OCI-LY1 (cell line): ENCODE results near the gene FAM50A.
A peak's percentile ranks its signal among the peaks of the same experiment; 100 is the strongest.

Source experiments
- H2AFZ ChIP-seq: fragments of 200-600 bp; sonication (generic), shearing (Covaris generic); 2 replicates; pipeline ENCODE4 v1.6.0; 2014; ENCODE audit warnings: antibody characterized with exemption, mild to moderate bottlenecking, low read length
- H3F3A ChIP-seq: fragments of 200-600 bp; sonication (generic), shearing (Covaris generic); 2 replicates; pipeline ENCODE4 v1.6.0; 2014; ENCODE audit warnings: mild to moderate bottlenecking, antibody characterized with exemption, low read length, moderate library complexity; ENCODE audit not compliant: insufficient read depth
- H3K27ac ChIP-seq: fragments of 200-600 bp; sonication (generic); 2 replicates; pipeline ENCODE4 v1.5.1; 2014; ENCODE audit warnings: low read length, mixed run types, mild to moderate bottlenecking, low read depth; ENCODE audit not compliant: poor library complexity, severe bottlenecking
- H3K27me3 ChIP-seq: fragments of 200-600 bp; sonication (generic); 2 replicates; pipeline ENCODE4 v1.6.0; 2014; ENCODE audit warnings: antibody characterized with exemption, mild to moderate bottlenecking, low read length, moderate library complexity; ENCODE audit not compliant: insufficient read depth
- H3K36me3 ChIP-seq: fragments of 200-600 bp; sonication (generic); 2 replicates; pipeline ENCODE4 v1.6.1; 2014; ENCODE audit warnings: mild to moderate bottlenecking, antibody characterized with exemption, low read length, moderate library complexity, mixed read lengths; ENCODE audit not compliant: insufficient read depth
- H3K4me1 ChIP-seq: fragments of 200-600 bp; sonication (generic); 2 replicates; pipeline ENCODE4 v1.5.1; 2014; ENCODE audit warnings: mild to moderate bottlenecking, low read length, moderate library complexity; ENCODE audit not compliant: insufficient read depth, severe bottlenecking
- H3K4me2 ChIP-seq: fragments of 200-600 bp; sonication (generic), shearing (Covaris generic); 2 replicates; pipeline ENCODE4 v1.6.1; 2014; ENCODE audit warnings: low read length
- H3K4me3 ChIP-seq: fragments of 200-600 bp; sonication (generic); 2 replicates; pipeline ENCODE4 v1.5.1; 2014; ENCODE audit warnings: low read length, low read depth, mild to moderate bottlenecking, mixed read lengths; ENCODE audit not compliant: poor library complexity, severe bottlenecking
- H3K79me2 ChIP-seq: fragments of 200-600 bp; shearing (Covaris generic); 2 replicates; pipeline ENCODE4 v1.6.1; 2016; ENCODE audit warnings: mixed run types, low read length, mixed read lengths; ENCODE audit not compliant: insufficient read depth
- H3K9ac ChIP-seq: fragments of 200-600 bp; sonication (generic), shearing (Covaris generic); 2 replicates; pipeline ENCODE4 v1.6.1; 2014; ENCODE audit warnings: mild to moderate bottlenecking, low read length, mixed read lengths
- H3K9me2 ChIP-seq: fragments of 200-600 bp; sonication (generic), shearing (Covaris generic); 2 replicates; pipeline ENCODE4 v1.6.1; 2014; ENCODE audit warnings: low read depth, mild to moderate bottlenecking, low read length, mixed read lengths
- H3K9me3 ChIP-seq: fragments of 200-600 bp; shearing (Covaris generic); 2 replicates; pipeline ENCODE4 v1.6.1; 2014; ENCODE audit warnings: low read length, mixed read lengths
- H4K20me1 ChIP-seq: fragments of 200-600 bp; sonication (generic), shearing (Covaris generic); 2 replicates; pipeline ENCODE4 v1.6.0; 2016; ENCODE audit warnings: mild to moderate bottlenecking, low read length; ENCODE audit not compliant: insufficient read depth
- CTCF ChIP-seq: fragments of 200-600 bp; sonication (generic), shearing (Covaris generic); IDR thresholded peaks from 2 replicates; pipeline ENCODE4 v1.5.1; 2017; ENCODE audit warnings: mild to moderate bottlenecking, antibody characterized with exemption, low read length, moderate library complexity, mixed read lengths
- EZH2 ChIP-seq: fragments of 200-600 bp; sonication (generic), shearing (Covaris generic); IDR thresholded peaks from 2 replicates; pipeline ENCODE4 v1.8.0; 2017; ENCODE audit warnings: borderline replicate concordance, mixed run types, mild to moderate bottlenecking, antibody characterized with exemption, low read length, moderate library complexity, mixed read lengths

Gene FAM50A

GRCh38 chrX:154426916-154427770 is 16.8 kb upstream of the FAM50A start:
- H3K27me3 ChIP-seq = no peaks in the 10 kb centered on the region
- no peaks in the 10 kb centered on the region for H4K20me1 ChIP-seq
- no peaks in the 10 kb centered on the region for H3K9me2 ChIP-seq
- no peak overlapping the region for H3K4me3 ChIP-seq
- no peak overlapping the region for H3K9ac ChIP-seq
- TF ChIP-seq EZH2 (no peak), CTCF (no peak)
- no peak overlapping the region for H3K27ac ChIP-seq
- H3K36me3 ChIP-seq = peaks cover 2% of the 10 kb centered on the region; the same call in 1 of the 2 replicates
- H3K4me2 ChIP-seq = no peak overlapping the region
- H3F3A ChIP-seq = no peaks in the 10 kb centered on the region
- no peak overlapping the region for H2AFZ ChIP-seq
- H3K79me2 ChIP-seq = no peaks in the 10 kb centered on the region
- H3K4me1 ChIP-seq = peaks cover 16% of the 10 kb centered on the region
- H3K9me3 ChIP-seq = no peaks in the 10 kb centered on the region

GRCh38 chrX:154428176-154429171 is 15.5 kb upstream of the FAM50A start, which contains the start of gene ATP6AP1:
TSS of gene ATP6AP1 (plus strand) at chrX:154428677. CDS start at chrX:154428693, 16 bp downstream.
- Histone ChIP-seq H3K27me3 (no peaks in the 10 kb centered on the region), H3K9me2 (no peaks in the 10 kb centered on the region), H3K79me2 (no peaks in the 10 kb centered on the region), H3K27ac (peak within 1 kb of the TSS; percentile 21), H3K4me3 (peak within 1 kb of the TSS; percentile 85), H3K4me2 (peak within 1 kb of the TSS; percentile 98), H2AFZ (no peak within 1 kb of the TSS), H3K9me3 (no peaks in the 10 kb centered on the region), H3K4me1 (peaks cover 16% of the 10 kb centered on the region), H3F3A (no peaks in the 10 kb centered on the region), H4K20me1 (no peaks in the 10 kb centered on the region), H3K36me3 (peaks cover 15% of the 10 kb centered on the region; the same call in 1 of the 2 replicates), H3K9ac (peak within 1 kb of the TSS; percentile 87)
- TF ChIP-seq CTCF (peak; percentile 25; the same call in 1 of the 2 replicates), EZH2 (no peak)

- peak overlapping the region; percentile 85 for H3K4me3 ChIP-seq
- peaks cover 16% of the 10 kb centered on the region for H3K4me1 ChIP-seq
Observed at GRCh38 chrX:154429711-154430110, 14.2 kb upstream of the FAM50A start.

More at GRCh38 chrX:154429711-154430110, 14.2 kb upstream of the FAM50A start:
- Histone ChIP-seq H4K20me1 (no peaks in the 10 kb centered on the region), H3K27ac (no peak overlapping the region), H3K79me2 (no peaks in the 10 kb centered on the region), H3K27me3 (no peaks in the 10 kb centered on the region), H3K9me3 (no peaks in the 10 kb centered on the region), H3K9me2 (no peaks in the 10 kb centered on the region), H3K4me2 (peak overlapping the region; percentile 98), H3K36me3 (peaks cover 15% of the 10 kb centered on the region; the same call in 1 of the 2 replicates), H2AFZ (no peak overlapping the region), H3F3A (no peaks in the 10 kb centered on the region), H3K9ac (peak overlapping the region; percentile 87; the same call in 1 of the 2 replicates)
- TF ChIP-seq CTCF (no peak), EZH2 (no peak)
